GF-D8 (cell line): ENCODE measurements around the gene MNDA.
"Not testable (repeated sequence)": the region's sequence is repeated elsewhere in the genome, so short reads cannot be mapped to it uniquely, and the experiment has no call there.

Source experiments
- DNase-seq: peaks from one replicate; lab custom pipeline; 2025; lab: John Stamatoyannopoulos, UW

Gene MNDA

DNA sequence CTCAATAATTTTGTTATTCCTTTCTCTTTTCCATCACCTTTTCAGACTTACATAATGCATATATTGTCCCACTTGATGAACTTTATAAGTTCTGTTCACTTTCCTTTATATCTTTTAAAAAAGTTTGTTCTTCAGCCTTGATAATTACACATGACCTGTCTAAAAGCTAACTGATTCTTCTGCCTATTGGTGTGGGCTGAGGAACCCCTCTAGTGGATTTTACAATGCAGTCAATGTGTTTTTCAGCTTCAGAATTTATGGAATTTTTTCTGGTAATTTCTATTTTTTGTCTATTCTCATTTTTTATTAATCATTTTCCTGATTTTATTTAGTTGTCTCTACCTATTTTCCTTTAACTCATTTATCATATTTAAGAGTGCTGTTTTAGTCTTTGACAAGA lies 7.5 kb downstream of the MNDA start:
- no peak for DNase-seq

GRCh38 chr1:158839566-158839965 lies 8.4 kb downstream of the MNDA start:
- DNase-seq: no peak

- no peak for DNase-seq
Observed at GRCh38 chr1:158840236-158840635, 9.1 kb downstream of the MNDA start.

DNA sequence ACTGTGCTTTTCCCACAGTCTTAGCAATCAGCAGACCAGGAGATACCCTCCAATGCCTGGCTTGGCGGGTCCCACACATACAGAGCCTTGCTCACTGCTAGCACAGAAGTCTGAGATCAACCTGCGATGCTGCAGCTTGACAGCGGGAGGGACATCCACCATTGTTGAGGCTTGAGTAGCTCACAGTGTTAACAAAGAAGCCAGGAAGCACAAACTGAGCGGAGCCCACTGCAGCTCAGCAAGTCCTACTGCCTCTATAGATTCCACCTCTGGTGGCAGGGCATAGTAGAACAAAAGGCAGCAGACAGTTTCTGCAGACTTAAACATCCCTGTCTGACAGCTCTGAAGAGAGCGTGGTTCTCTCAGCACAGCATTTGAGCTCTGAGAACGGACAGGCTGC lies 33.4 kb downstream of the MNDA start:
- DNase-seq: no peak

DNA sequence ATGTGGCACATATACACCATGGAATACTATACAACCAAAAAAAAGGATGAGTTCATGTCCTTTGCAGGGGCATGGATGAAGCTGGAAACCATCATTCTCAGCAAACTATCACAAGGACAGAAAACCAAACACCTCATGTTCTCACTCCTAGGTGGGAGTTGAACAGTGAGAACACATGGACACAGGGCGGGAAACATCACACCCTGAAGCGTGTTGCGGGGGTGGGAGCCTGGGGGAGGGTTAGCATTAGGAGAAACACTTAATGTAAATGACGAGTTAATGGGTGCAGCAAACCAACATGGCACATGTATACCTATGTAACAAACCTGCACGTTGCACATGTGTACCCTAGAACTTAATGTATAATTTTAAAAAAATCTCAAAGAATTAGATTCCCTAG lies 39.3 kb downstream of the MNDA start:
- DNase-seq: not testable (repeated sequence)

- DNase-seq: no peak
Observed at GRCh38 chr1:158873141-158873540, 42.0 kb downstream of the MNDA start.

- no peak for DNase-seq
Observed at GRCh38 chr1:158893654-158894053, 62.5 kb downstream of the MNDA start.

DNA sequence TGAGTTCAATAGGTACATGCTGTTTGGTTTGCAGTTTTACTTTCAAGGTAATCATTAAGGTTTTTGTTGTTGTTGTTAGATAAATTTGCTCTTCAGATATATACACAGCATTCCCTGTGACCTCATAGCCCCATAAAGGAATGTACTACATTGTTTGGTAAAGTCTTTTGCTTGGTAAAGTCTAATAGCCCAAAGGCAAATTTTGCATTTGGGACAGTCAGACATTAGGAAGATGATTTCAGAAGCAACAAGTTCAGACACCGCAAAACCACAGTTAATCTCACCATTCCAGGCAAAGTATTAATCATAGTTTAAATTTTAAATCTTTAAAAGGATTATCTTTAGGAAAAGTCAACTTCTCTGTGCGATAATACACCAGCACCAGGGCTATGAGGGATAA lies 67.6 kb downstream of the MNDA start:
- no peak for DNase-seq
